C1 segment of cervical spinal cord (tissue), 14 donors: ENCODE results near the gene HNRNPLL.
"Not testable (repeated sequence)": the region's sequence is repeated elsewhere in the genome, so short reads cannot be mapped to it uniquely, and the experiment has no call there.

Experiments
- DNase-seq, 14 donors: peaks; one replicate each; lab custom pipeline; 2025; lab: John Stamatoyannopoulos, UW

Gene HNRNPLL

DNA sequence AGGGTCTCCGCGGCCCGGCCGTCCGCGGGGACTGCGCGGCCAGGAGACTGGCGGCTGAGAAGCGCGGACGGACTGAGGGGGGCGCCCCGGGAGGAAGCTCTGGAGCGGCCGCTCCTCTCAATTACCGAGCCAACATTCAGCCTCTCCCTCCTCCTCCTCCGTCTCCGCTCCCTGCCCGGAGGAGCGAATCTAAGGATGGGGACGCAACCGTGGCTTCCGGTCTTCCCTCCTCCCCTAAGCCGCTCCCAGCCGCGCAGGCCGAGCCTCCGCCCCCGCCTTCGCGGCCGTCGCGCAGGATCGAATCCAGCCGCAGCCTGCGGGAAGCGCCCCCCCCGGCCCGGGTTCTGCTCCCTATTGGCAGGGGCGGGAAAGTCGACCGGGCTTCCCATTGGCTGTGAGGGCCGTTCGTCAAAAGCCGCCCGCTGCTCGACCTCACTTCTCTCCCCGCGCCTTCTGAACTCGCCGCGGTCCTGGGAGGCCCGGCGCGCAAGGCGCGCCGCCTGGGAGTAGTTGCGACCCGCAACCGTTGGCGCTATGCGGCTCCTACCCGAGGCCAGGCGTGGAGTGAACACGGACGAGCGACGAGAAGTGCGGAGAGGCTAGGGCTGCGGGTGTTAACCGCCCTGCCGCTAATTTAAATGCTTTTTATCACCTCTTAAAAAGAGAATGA lies at the start of gene HNRNPLL:
Gene HNRNPLL (minus strand): TSS at position 197 of the 670 bp plus-strand sequence. CDS start 302 bp downstream, outside the sequence.
- peak; percentile 80 to 98 (median 95) for DNase-seq

DNA sequence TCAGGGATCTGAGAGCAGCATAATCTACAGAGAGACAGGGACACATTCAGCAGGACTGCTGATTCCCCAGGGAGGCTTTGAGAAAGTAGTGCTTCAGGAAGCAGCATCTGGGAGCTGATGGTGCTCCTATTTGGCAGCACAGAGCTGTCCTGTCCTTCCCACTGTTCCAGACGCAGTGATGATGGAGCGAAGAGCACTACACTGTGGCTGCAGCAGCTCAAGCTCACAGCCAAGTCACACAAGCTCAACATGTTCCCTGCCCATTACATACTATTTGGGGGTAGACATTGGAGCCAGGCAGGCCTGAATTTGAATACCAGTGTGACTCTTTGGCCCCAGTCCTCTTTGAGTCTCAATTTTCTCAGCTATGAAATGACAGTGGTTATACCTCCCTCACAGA lies 48.0 kb upstream of the HNRNPLL start:
- no peak for DNase-seq

DNA sequence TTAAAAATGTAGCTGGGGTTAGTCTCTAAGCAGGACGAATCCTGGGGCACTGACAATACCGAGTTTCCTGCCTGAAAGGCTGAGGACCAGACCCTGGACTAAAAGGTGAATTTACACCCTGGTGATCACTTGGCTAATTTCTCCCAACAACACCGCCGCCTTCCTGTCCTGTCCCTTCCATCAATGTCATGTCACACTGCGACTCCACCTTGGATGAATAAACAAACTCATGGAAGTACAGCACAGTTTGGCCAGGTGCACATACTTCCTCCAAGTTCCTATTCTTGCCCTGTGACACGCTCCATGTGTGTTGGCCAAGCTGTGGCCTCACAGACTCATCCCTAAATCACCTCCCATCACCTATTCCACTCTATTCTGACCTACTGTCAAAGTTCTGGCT lies 47.3 kb upstream of the HNRNPLL start:
- no peak for DNase-seq

DNA sequence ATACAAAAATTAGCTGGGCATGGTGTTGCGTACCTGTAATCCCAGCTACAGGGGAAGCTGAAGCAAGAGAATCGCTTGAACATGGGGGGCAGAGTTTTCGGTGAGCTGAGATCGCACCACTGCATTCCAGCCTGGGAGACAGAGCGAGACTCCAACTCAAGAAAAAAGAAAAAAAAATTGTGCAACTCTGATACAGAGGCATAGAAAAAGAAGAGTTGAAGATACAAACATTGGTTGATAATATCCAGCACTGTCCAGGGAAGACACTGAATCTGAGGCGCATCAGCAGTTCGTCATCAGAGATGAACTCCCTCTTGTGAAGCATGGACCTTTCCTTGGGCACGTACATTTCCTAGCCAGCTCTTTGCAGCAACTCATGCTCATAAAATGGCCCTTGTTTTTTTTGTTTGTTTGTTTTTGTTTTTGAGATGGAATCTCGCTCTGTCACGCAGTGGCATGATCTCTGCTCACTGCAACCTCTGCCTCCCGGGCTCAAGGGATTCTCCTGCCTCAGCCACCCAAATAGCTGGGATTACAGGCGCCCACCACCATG lies 46.5 kb upstream of the HNRNPLL start:
- DNase-seq = no peak

DNA sequence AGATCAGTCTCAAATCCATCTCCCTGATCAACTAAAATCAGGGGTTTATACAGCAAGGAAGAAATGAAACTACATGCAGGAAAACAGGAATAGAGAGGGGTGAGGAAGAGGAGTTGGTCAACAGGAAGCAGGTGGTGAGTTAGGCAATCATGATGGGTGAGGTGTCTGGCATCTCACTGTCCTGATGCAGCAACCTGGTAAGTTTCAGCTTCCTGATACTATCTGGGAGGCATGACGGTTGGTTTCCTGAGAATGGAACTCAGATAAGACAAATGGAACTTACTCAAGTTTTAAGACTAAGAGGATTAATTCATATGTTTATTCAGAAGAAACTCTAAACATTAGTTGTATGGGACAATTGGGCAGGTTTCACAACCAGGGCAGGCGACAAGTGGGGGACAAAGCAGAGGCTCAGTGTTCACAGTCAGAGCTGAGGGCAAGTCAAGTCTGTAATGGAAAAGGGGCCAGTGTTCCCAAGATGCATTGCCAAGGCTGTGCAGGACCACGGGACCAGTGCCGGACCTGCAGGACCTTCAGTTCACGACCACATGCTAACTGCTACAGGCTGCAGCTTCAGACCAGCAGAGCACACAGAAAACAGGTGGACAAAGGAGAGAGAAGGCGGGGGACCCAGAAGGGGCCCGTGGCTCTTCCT lies 45.5 kb upstream of the HNRNPLL start:
- DNase-seq = no peak

DNA sequence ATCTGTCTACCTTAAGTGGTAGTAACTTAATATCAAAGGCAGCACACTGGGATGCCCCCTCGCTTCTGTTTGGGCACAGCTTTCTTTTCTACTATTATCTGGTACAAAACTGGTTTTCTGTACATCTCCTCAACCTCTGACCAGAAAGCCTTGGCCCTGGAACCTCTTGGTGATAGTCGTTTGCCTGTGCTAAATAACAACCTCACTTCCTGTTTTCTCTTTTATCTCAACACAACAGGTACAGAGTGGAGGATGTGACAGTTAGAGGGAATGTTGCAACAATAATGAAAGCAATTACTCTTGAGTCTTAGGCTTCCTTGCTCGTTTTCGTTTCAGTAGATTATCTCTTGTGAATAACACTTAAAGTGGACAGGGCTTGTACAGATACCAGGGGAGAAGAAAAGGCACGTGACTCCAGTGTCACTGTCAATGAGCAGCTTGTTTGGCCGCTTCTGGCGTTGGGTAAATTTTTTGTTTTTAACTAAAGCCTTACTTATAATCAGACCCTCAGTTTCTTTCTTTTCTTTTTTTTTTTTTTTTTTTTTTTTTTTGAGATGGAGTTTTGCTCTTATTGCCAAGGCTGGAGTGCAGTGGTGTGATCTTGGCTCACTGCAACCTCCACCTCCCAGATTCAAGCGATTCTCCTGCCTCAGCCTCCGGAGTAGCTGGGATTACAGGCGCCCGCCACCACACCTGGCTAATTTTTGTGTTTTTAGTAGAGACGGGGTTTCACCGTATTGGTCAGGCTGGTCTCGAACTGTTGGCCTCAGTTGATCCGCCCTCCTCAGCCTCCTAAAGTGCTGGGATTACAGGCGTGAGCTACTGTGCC lies 41.2 kb upstream of the HNRNPLL start:
- not testable (repeated sequence) for DNase-seq

DNA sequence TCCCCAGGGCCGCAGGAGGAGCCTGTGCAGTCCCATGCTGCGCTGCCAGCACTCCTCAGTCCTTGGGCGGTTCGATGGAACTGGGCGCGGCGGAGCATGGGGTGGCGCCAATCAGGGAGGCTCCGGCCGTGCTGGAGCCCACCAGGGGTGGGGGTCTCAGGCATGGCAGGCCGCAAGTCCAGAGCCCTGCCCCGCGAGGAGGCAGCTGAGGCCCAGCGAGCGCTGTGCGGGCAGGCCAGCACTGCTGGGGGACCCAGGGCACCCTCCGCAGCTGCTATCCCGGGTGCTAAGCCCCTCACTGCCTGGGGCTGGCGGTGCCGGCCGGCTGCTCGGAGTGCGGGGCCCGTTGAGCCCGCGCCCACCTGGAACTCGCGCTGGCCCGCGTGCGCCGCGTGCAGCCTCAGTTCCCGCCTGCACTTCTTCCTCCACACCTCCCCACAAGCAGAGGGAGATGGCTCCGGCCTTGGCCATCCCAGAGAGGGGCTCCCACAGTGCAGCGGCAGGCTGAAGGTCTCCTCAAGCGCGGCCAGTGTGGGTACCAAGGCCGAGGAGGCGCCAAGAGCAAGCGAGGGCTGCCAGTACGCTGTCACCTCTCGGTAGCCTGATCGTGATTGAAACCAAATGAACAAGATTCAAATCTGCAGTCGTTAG lies 40.4 kb upstream of the HNRNPLL start:
- DNase-seq = no peak

DNA sequence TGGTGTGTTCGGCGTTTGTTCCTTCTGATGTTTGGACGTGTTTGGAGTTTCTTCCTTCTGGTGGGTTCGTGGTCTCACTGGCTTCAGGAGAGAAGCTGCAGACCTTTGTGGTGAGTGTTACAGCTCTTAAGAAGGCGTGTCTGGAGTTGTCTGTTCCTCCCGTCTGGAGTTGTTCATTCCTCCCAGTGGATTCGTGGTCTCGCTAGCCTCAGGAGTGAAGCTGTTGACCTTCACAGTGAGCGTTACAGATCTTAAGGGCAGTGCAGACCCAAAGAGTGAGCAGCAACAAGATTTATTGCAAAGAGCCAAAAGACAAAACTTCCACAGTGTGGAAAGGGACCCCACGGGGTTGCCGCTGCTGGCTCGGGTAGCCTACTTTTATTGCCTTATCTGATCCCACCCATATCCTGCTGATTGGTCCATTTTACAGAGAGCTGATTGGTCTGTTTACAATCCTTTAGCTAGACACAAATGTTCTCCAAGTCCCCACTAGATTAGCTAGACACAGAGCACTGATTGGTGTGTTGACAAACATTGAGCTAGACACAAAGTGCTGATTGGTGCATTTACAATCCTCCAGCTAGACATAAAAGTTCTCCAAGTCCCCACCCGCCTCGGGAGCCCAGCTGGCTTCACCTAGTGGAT lies 39.8 kb upstream of the HNRNPLL start:
- DNase-seq = not testable (repeated sequence)

DNA sequence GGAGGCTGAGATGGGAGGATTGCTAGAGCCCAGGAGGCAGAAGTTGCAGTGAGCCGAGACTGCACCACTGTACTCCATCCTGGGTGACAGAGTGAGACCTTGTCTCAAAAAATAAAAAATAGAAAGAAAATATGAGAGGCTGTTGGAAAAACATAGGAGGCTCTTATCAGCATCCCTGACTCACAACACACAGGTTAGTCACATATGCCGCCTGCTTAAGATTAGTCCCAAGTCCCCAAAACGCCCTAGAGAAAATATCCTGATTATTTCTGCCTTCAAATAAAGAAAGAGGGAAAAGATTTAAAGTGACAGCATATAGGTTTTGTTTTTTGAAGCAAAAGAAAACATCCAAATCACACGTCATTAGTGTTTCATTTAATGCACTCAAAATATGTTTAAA lies 33.3 kb upstream of the HNRNPLL start:
- DNase-seq = no peak

DNA sequence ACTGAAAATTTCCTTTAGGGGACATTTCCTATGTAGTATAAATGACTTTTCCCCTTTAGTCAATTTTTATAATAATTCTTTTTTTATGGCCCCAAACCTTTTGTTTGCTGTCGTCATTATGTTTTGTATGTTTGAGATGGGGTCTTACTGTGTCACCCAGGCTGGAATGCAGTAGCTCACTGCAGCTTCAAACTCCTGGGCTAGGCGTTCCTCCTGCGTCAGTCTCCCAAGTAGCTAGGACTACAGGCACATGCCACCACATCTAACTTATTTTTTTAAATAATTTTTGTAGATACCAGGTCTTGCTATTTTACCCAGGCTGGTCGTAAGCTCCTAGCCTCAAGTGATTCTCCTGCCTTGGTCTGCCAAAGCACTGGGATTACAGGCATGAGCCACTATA lies 32.4 kb upstream of the HNRNPLL start:
- DNase-seq = no peak

DNA sequence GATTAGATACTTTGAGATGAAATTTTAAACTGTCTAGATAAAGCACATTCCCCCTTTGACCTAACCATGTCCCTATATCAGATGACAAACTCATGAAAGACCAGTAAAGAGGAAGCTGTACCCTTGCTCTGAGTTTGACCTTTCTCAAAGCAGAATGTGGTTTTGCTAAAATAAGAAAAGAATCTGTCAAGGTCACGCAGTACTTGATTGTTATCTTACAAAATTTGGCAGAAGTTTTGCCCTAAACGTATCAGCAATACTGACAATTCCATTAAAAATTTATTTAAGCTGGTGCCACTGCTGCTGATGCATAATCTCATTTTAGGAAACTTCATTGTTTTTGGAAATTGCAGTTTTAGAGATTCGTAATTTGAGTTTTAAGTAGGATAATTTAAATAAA lies 32.0 kb upstream of the HNRNPLL start:
- DNase-seq = no peak

DNA sequence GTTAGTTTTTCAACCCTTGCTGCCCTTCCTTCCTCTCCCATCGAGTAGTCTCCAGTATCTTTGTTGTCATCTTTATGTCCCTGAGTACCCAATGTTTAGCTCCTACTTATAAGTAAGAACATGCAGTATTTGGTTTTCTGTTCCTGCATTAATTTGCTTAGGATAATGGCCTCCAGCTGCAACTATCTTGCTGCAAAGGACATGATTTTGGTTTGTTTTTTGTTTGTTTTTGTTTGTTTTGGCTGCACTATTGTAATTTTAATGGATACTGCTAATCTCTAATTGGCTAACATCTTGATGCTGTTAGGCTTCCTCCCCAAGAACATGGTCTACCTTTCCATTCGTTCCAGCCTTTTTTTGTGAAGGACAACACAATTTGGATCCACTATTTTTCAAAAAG lies 31.2 kb upstream of the HNRNPLL start:
- no peak for DNase-seq

DNA sequence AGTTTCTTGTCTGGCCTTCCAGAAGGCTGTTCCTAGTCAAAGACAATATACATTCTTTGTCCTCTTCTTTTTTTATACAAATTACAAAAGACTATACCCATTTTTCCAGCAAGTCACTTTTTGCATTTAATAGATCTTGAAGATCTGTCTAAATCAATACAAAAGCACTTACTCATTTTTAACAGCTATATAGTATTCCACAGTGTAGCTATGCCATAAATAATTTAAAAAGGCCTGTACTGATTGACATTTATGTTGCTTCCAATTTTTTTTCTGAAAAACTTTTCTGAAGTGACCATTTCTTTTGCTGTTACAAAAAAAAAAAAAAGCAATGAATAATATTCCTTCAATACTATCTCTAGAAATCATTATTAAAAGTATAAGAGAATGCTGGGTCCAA lies 30.3 kb upstream of the HNRNPLL start:
- no peak for DNase-seq

DNA sequence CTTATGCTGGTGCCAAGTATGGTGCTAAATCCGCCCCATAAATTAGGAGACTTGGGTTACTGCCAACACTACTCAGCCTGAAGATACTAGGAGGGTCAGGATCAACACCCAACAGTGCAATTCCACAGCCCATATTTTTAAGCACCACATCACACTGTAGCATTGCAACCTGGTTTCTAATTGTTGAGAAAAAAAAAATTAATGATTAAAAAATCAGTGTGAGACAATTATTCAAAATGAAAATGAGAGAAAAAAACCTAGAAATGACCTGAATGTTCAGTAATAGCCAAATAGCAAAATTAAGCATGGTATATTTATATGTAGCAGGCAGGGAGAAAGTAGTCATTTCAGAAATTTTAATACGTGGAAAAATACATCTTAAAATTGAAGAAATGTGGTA lies 29.2 kb upstream of the HNRNPLL start:
- no peak for DNase-seq

DNA sequence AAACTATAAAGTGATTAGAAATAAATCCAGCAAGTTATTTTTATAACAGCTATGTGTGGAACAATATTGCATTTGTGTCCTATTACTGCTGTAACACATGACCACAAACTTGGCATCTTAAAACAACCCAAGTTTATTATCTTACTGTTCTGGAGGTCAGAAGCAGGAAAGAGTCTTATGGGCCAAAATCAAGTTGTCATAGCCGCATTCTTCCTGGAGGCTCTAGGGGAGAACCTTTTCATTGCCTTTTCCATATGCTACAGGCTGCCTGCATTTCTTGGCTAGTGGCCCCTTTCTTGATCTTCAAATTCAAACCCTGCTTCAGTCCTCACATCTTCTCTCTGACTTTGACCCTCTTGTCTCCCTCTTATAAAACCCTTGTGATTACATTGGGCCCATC lies 27.0 kb upstream of the HNRNPLL start:
- DNase-seq = no peak

DNA sequence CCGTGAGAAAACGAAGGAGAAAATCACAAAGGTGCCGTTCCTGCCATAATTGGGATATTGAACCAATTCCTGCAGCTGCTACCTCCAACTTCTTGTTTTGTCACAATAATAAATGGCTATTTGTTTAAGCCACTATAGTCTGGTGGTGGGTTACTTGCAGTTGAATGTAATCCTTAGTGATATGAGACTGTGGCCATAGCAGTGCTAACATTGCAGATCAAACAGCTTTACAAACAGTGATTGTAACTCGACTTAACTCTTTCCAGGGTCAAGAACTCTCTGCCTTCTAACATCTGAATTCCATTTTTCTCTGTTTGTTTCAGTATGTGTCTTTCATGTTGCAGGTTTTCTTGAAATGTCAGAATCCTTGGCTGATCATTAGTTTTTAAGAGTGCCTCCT lies 24.7 kb upstream of the HNRNPLL start:
- DNase-seq = no peak

DNA sequence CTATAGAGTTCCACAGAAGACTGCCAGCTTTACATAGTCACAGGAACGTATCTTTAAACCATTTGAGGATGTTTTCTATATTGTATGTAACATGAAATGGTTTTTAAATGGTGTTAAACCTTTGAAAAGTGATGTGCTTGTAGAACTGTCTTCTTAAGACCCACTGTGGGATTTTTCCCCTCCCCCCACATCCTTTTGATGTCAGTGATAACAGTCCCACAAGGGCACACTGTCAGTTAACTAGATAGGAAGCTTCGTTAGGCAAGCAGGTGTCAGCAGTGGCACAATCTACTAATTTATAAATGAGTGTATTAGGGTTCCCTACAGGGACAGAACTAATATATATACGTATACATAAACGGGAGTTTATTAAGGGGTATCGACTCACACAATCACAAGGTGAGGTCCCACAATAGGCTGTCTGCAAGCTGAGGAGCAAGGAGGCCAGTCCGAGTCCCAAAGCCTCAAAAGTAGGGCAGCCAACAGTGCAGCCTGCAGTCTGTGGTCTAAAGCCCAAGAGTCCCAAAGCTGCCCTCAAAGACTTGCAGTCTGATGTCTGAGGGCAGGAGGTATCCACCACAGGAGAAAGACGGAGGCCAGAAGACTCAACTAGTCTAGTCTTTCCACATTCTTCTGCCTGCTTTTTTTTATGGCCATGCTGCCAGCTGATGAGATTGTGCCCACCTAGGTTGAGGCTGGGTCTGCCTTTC lies 23.8 kb upstream of the HNRNPLL start:
- DNase-seq = no peak

DNA sequence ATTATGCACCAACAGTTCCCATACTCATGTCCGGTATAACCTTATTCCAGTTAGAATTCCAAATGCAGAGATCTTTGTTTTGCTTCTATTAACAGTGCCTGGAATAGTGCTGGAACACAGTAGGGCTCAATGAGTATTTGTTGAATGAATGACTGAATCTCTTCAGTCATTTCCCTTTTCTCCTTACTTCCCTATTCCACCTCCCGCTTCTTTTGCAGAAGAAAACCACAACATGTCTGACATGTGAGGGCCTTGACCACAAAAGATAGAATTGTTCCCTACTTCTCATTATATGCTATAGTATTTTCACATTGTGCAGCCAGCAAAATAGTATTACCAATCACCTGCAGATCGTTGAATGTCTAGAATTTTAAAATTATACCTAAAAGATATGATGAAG lies 19.5 kb upstream of the HNRNPLL start:
- no peak for DNase-seq

DNA sequence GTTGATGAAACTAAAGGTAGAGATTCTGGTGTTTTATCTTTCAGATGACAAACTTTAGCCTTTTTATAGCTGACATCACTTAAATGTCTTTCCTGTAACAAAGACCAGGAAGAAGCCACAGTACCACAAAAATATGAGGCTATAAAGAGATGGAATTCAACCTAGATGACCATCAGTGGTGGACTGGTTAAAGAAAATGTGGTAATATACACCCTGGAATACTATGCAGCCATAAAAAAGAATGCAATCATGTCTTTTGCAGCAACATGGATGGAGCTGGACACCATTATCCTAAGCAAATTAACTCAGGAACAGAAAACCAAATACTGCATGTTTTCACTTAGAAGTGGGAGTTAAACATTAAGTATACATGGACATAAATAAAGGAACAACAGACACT lies 18.3 kb upstream of the HNRNPLL start:
- no peak for DNase-seq

DNA sequence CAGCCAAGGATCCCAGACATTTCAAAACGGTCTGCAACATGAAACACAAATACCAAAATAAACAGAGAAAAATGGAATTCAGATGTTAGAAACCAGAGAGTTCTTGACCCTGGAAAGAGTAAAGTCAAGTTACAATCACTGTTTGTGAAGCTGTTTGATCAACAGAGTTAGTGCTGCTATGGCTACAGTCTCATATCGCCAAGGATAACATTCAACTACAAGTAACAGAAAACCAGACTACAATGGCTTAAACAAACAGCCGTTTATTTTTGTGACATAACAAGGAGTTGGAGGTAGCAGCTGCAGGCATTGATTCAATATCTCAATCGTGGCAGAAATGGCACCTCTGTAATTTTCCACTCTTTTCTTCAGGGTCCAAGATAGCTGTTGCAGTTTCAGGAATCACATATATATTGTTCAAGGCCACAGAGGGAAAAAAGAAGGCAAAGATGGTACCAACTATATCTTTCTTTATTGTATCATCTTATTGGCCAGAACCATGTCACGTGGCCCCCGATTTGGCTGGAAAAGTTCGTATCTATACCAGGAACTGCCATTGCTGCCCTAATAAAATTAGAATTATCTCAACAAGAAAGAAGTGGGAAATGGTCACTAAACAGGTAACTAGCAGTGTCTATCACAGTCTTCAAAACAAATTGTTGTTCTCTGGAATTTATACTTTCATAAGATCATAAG lies 17.7 kb upstream of the HNRNPLL start:
- no peak for DNase-seq
